Measurements from ENCODE around the gene SPATS2L.
A peak's percentile ranks its signal among the peaks of the same experiment; 100 is the strongest.

The SPATS2L gene

GRCh38 chr2:200448455-200448854, 142.0 kb downstream of the SPATS2L start:
- no peak for DNase-seq

DNA sequence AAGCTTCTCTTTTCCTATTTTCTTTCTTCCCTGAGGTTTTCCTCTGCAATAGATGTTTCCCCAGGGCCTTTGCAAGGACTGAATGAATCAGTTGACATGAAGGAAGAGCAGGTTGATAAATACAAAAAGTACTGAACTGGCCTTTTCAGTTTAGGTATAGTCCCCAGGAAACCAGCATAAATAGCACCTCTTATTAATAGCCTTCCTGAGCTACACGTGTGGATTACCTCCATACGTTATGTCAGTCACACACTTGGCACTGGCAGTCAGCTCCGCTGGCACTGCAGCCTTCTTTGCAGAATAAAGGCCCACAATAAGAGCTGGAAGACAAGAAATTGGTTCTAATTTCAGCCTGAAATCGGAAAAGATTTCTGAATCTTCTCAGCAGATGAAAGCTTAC, 142.7 kb downstream of the SPATS2L start:
- no peak for DNase-seq

- DNase-seq = no peak
Measured at GRCh38 chr2:200450288-200450687, 143.8 kb downstream of the SPATS2L start.

DNA sequence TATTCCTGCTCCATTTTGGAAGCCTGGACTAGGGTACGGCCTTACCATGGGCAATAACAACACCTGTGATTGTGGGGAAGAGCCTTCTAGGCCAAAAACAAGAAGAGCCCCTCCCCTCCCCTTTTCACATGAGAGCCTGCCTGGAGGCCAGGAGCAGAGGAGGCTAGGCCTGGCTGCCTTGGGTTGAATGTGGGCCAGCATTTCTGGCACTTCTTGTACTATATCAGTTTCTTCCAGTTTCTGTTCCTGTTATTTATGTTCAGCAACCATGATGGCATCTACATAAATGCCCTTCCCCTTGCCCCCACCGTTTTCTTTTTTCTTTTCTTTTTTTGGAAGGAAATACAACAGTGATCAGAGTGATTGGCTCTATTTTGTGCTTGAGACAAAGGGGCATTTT, 145.0 kb downstream of the SPATS2L start:
- DNase-seq = no peak

DNA sequence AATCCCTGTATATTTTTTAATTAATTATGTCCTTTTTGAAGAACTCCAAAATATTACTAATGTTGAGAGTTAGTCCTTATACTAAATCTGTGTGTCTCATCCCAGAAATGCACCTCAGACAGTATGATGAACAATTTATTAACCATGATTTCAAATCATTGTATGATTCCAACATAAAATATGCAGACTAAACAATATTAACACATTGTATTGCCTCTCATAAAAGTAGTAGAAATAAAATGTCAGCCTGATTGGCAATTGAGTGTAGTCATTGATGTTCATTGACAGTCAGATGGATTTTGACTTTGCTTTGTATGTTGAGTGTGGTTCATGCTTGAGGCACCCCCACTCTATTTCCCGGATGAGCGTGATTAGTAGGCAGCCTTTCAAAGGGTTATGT, 145.9 kb downstream of the SPATS2L start:
- no peak for DNase-seq

DNA sequence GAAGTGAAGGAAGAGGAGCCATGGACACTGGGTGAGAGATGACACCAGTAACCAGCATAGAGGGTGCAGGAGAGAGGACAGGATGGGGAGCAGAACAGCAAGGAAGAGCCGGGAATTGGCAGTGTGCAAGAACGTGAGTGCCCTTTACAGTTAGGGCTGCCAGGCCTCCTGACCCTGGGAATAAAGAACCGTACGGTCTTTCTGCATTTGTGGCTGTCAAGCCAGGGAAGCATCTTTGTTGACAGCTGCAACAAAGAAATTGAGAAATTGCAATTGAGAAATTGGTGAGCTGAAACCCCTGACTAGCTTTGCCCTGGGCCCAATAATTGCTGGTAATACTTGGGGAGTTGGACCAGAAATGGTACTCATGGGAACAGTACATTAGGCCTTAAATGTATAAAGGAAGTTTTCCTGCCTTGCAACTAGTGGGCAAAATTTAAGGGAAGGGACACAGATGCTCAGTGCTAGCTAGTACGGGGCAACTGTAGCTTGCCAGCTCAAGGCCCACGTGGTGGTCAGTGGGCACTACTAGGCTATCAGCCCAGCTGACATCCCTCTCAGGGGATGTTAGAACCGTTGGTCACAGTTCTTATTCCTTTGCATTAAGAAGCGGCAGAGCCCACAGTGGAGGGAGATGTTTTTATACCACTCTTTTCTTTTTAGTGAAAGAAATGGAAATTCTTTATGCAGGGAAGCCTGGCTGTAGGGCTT, 146.8 kb downstream of the SPATS2L start:
- DNase-seq = no peak

- no peak for DNase-seq
Measured at GRCh38 chr2:200453853-200454534, 147.5 kb downstream of the SPATS2L start.

DNA sequence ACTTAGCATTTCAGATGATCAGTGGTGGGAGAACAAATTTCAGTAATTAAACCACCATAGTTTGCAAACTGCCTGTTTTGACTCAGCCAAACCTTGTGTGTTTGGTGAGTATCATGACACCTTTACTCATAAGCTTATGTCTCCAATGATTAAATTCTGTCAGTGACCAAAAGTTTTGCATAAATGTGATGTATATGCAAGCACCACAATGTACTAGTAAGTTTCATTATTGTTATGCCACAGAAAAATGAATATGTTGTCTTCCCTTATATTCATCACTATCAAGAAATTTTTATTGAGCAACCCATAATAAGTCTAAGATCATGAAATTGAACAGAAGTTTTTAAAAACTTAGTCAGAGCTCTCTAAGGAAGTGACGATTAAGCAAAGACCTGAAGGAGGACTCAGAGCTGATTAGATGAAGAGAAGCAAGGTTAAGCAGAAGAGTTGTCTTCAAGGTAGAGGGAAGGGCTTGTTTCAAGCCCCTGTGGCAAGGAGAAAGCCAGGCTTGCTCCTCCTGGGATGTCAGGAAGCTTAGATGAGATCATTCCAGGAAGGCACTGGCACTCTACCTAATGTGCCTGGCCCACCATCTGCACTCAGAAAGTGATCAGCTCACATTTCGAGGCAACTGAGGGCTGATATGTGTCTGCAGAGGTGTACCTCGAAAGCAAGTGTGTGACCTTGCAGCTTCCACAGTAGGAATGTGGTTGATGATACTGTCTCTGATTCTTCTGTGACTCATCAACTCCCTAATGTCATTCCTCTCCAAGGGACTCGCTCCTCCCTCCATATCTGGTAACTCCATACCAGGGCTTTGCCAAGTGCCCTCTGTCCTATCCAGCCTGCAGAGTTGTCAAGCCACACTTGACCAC, 148.7 kb downstream of the SPATS2L start:
- no peak for DNase-seq

DNA sequence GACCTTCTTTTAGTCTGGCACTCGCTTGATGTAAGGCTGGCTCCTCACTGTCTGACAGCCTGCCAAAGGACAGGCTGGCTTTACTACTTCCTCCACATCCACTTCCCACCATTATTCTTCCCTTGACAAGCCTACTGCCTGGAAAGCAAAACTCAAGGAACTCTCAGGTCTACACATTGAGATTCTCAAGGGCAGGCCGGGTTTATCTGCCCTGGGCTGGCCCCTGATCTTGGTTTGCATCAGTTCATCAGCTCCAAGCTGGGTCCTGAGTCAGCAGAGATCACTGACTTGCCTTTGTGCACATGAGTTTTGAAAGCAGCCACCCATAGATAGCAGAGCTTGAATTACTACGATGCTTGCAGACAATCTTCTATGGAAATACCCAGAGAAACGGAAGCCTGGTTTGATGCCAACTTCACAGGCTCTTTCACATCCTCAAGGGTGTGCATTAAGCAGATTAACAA, 149.5 kb downstream of the SPATS2L start:
- DNase-seq = no peak

- DNase-seq = no peak
Measured at GRCh38 chr2:200456567-200456966, 150.1 kb downstream of the SPATS2L start.

DNA sequence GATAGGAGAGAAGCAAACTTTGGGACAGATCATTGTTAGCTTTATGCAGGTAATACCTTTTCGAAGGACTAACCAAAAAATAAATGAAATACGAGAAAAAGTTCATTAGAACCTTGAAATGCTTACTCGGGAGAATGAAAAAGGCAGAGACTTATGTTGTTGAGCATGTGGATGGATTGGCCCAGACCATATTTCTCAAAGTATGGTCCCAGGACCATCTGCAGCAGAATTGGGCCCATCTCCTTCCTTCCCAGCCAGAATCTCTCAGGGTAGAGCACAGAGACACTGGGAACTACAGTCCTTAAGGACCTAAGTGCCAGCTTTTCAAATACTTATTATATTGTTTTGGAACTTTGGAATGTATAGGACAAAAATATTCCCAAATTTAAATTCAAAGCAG, 152.6 kb downstream of the SPATS2L start:
- DNase-seq = no peak

DNA sequence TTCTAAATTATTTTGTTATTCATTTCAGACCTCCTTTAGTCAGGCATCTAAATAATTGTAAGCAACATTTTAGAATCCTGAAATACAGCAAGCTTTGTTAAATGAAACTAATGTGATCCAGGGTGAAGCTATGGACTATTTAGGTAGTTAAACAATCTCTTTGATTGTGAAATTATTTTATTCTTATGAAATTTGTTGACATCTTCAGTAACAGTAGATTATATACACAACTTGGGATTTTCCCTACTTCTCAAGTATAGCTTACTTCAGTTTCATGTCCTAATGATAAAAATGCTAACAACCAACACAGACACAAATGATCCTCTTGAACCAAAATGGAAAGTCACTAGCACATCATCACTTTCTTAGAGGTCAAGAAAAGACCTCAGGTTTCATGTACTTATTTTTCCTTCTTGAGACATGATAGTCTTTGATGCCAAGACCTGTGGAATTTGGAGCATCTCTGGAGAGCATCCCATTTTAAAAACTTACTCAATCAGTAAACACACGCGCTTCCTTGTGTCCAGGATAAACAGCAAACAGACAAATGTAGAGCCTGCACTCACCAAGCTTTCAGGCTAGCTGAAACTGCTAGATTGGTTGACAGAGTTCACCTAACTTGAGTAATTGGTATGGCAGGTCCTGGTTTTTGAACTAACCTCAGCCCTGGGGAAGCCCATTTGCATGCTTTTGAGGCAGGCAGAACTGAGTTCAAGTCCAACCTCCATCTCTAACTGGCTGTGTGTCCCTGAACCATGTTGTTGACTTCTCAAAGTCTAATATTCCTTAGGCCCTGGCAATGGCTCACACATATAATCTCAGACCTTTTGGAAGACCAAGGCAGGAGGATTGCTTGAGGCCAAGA, 155.6 kb downstream of the SPATS2L start:
- no peak for DNase-seq

DNA sequence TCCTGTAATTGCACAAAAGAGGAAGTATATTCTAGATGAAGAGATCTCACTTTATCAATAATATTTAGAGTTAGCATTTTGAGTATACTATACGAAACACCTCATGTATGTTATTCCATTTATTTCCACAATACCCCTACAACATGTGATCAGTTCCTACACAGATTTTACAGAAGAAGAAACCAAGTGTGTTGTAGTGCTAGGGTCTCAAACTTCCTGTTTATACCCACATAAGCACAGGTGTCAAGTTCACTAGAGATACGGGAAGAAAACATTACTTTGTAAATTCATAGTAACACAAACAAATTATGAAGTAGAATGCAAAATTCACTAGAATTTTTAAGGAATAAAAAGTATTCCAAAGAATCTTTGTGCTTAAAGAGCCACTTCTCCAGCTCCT, 157.0 kb downstream of the SPATS2L start:
- no peak for DNase-seq

- DNase-seq = no peak
Measured at GRCh38 chr2:200466425-200467418, 160.2 kb downstream of the SPATS2L start.

DNA sequence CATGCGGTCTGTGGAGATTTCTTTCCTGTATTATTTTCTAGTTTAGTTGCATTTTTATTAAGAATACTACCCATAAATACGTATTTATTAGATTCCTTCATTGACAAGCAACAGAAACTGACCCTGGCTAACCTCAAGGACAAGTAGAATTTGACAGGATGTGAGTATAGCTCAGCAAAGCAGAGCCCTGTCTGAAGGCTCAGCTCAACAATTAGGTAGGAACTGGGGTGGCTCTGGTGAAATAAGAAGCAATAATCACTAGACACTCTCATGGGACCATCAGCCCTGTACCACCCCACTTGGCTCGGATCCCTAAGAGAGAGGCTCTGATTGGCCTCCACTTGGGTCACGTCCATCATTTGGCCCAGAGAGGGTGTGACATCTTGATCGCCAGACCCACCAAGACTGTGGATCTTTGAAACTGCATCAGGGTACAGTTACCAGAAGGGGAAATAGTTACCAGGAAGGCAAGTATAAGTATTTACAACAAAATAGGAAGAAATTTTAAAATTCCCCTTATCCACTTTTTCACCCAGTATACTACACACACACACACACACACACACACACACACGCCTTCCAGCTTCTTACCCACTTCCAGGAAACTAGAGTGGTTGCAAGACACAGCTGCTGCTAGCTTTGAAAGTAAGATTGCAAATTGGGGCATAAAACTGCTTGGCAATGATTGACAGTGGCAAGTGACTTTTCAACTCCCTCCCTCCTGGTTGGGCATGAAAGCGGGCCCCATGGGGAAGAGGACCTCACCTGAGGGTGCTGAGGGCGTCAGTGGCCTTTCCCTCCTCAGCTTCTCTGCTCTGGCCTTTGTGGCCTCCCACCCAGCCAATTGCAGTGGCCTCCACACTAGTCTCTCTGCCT, 161.6 kb downstream of the SPATS2L start:
- DNase-seq = no peak

GRCh38 chr2:200469708-200470211, 163.3 kb downstream of the SPATS2L start:
- no peak for DNase-seq

- DNase-seq = no peak
Measured at GRCh38 chr2:200470230-200470629, 163.7 kb downstream of the SPATS2L start.

DNA sequence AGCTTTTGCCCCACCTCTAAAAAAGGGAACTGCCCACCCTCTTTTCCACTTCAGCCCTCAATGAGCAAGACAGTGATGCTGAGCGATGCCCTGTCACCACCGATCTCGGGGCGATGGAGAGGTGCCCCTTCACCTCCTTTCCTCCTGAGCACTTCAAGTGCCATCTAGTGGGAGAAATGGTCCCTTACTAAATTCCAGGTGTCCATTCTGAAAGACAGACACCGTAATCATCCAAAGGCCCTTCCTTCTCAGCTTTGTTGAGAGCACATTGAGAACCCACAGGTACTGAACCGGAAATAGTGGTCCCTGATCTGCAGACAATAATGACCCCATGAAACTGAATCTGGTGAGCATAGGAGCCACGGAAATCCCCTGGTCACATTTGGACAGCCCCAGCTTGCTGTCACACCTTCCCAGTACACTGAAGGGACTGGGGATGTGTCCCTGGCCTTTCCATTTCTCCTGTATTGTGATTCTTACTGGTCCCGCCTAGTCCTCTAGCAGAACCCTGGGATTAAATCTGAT, 164.9 kb downstream of the SPATS2L start:
- peak; percentile 26 for DNase-seq

DNA sequence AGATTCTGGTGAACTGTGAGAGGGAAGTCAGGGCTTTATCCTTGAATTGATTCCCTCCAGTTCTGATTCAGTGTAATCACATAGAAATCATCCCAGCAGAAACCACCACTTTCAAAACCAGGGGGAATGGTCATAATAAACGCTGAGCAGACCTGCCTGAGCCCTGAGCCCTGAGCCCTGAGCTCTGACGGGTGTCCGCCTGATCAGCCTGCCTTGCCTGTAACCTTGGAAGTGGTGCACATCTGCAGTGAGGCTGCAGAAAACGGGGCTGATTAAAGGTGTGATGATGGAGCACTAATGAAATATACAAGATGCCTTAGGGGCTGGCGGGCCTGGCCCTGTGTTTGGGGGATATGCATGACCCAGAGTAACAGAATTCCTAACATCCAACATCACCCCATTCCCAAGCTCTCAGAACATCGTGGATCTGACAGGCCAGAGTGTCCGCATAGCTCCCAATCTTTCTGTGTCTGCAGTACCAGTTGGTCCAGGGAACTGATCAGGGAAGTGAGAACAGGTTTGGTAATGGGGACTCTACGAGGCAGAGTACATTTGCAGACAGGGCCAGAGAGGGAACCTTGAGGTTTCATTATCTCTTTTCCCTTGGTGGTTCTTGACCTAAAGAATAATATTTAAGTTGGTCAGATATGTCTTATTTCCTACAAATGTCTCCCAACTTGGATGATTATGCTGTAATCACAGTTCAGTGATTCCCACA, 165.6 kb downstream of the SPATS2L start:
- no peak for DNase-seq

All from COR-L47 (cell line).